NCI-H82 (cell line): ENCODE results near the gene CLEC14A.

Source experiments
- DNase-seq: peaks from one replicate; lab custom pipeline; 2025; lab: John Stamatoyannopoulos, UW

The CLEC14A gene

GRCh38 chr14:38205949-38206665 lies 49.8 kb downstream of the CLEC14A start:
- DNase-seq, result no peak

GRCh38 chr14:38205119-38205813 lies 50.6 kb downstream of the CLEC14A start:
- no peak for DNase-seq

GRCh38 chr14:38204719-38205115 lies 51.2 kb downstream of the CLEC14A start:
- DNase-seq, result no peak
